Measurements from ENCODE around the gene TMEM141. TPM values are rescaled to one million over a fixed set of nuclear protein-coding genes. Genes with fewer than 3 reads are reported as not detected.
"Not testable (repeated sequence)": the region's sequence is repeated elsewhere in the genome, so short reads cannot be mapped to it uniquely, and the experiment has no call there.

TMEM141 gene
- total RNA-seq, 1 experiment from 2014 or later = 64.1 TPM

DNA sequence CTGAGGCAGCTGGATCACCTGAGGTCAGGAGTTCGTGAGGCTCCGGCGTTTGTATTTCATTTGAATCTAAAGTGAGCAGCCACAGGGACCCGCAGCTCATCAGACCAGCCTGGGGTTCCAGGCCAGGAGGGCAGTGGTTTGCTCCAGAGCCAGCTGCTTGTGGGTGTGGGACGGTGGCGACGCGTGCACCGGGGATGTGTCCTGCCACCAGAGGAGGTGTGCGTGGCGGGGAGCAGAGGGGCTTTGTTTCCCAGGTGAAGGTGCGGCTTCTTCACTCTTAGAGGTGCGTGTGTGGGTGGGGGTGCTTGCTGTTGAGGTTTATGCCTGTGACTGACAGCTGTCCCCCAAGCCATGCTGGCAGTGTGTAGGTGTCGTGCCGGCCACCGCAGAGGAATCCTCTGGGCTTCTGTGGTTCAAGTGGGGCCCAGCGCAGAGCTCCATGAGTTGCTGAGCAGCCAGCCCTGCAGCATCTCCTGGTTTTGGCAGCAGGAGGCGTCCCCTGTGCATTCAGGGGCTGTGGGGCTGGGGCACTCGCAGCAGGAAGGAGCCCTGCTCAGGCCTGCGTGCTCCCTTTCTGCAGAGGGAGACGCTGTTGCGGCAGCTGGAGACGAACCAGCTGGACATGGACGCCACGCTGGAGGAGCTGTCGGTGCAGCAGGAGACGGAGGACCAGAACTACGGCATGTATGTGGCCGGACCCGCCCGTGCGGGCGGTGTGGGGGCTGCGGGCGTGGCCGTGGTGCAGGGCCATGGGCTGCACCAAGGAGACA is 44.2 kb downstream of the TMEM141 start:
- no TSS peak for BruUV-seq (replicated peaks)
- Mint-ChIP-seq H3K4me3 (ENCODE audit: low read depth, unreplicated experiment) (no peak overlapping the region), H3K27me3 (ENCODE audit: unreplicated experiment) (no peaks in the 10 kb centered on the region), H3K27ac (ENCODE audit: unreplicated experiment) (no peak overlapping the region), H3K36me3 (ENCODE audit: insufficient read depth, unreplicated experiment) (peaks cover 15% of the 10 kb centered on the region), H3K4me1 (ENCODE audit: low read depth, unreplicated experiment) (peaks cover 8% of the 10 kb centered on the region), H3K9me3 (ENCODE audit: low read depth, unreplicated experiment) (no peaks in the 10 kb centered on the region)
- CTCF ChIA-PET = no interaction called here
- intact Hi-C loops (cut with micrococcal nuclease; ENCODE audit: unreplicated experiment) = no loop called here
- TF ChIP-seq, protein P1, sequence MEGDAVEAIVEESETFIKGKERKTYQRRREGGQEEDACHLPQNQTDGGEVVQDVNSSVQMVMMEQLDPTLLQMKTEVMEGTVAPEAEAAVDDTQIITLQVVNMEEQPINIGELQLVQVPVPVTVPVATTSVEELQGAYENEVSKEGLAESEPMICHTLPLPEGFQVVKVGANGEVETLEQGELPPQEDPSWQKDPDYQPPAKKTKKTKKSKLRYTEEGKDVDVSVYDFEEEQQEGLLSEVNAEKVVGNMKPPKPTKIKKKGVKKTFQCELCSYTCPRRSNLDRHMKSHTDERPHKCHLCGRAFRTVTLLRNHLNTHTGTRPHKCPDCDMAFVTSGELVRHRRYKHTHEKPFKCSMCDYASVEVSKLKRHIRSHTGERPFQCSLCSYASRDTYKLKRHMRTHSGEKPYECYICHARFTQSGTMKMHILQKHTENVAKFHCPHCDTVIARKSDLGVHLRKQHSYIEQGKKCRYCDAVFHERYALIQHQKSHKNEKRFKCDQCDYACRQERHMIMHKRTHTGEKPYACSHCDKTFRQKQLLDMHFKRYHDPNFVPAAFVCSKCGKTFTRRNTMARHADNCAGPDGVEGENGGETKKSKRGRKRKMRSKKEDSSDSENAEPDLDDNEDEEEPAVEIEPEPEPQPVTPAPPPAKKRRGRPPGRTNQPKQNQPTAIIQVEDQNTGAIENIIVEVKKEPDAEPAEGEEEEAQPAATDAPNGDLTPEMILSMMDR (IDR thresholded peaks at IDR 0.05; ENCODE audit: unreplicated experiment) = no peak
- no peak for DNase-seq

DNA sequence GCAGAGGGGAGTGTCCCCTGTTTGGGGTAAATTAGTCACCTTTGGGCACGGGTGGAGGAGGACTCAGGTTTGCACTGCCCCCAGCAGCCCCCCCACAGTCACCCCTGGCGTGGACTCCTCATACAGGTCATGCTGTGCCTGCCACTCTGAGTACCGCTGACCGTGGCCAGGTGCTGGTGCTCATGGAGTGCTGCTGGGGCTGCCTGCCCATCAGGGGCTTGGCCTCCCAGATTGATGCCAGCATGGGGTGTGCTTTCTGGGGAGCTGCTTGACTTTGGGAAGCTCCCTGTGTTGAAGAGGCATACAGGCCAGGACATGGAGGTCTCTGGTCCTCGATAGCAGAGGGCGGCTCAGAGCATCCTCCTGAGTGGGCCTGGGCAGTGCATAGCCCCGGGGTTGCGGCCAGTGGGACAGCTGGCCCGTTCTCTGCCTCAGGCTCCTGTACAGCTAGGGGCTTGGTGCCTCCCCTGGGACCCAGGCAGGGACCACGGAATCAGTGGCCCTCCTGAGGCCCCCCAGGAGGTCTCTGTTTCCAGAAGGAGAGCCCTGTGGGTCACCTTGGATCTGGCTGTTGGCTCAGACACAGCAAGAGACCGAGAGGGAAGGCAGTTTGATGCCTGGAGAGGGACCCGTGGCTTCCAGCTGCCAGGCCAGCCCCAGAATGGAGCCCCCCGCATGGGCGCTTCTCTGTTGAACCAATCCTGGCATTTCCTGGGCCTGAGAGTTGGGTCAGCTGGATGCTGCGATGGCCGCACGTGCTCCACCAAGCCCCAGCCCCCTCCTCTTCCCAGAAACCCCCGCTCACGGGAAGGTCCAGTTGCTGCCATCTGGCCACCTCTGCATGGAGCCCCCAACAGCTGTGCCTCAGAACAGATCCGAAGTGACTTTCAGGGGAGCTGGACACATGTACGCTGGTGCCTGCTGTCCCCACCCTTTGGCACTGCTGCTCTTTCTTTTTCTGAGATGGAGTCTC is 45.1 kb downstream of the TMEM141 start:
- no TSS peak for BruUV-seq (replicated peaks)
- Mint-ChIP-seq H3K36me3 (ENCODE audit: insufficient read depth, unreplicated experiment) (peaks cover 18% of the 10 kb centered on the region), H3K4me3 (ENCODE audit: low read depth, unreplicated experiment) (no peak overlapping the region), H3K9me3 (ENCODE audit: low read depth, unreplicated experiment) (no peaks in the 10 kb centered on the region), H3K27ac (ENCODE audit: unreplicated experiment) (no peak overlapping the region), H3K4me1 (ENCODE audit: low read depth, unreplicated experiment) (peaks cover 8% of the 10 kb centered on the region), H3K27me3 (ENCODE audit: unreplicated experiment) (no peaks in the 10 kb centered on the region)
- intact Hi-C loops (cut with micrococcal nuclease; ENCODE audit: unreplicated experiment) = no loop called here
- CTCF ChIA-PET = no interaction called here
- no peak for DNase-seq
- TF ChIP-seq, protein P1 (IDR thresholded peaks at IDR 0.05; ENCODE audit: unreplicated experiment) = no peak

DNA sequence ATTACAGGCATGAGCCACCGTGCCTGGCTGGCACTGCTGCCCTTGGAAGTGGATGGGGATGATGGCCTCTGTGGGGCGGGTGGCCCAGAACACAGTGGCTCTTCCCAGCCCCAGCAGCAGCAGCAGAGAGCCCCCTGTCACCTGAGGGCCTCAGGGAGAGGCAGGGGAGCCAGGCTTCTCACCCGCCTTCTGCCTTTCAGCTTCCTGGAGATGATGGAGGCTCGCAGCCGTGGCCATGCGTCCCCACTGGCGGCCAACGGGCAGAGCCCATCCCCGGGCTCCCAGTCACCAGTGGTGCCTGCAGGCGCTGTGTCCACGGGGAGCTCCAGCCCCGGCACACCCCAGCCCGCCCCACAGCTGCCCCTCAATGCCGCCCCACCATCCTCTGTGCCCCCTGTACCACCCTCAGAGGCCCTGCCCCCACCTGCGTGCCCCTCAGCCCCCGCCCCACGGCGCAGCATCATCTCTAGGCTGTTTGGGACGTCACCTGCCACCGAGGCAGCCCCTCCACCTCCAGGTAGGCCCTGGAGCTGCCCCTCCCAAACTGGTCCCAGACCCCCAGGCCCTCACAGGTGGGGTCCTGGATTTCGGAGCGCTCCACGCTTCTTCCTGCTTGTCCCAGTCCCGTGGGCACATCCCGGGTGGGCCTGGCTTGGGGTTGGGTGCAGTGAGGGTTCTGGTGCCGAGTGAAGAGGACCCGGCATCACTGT is 46.2 kb downstream of the TMEM141 start:
- intact Hi-C loops (cut with micrococcal nuclease; ENCODE audit: unreplicated experiment) = no loop called here
- CTCF ChIA-PET = no interaction called here
- H3K36me3 Mint-ChIP-seq (ENCODE audit: insufficient read depth, unreplicated experiment) = peaks cover 20% of the 10 kb centered on the region
- no peaks in the 10 kb centered on the region for H3K9me3 Mint-ChIP-seq (ENCODE audit: low read depth, unreplicated experiment)
- H3K27me3 Mint-ChIP-seq (ENCODE audit: unreplicated experiment) = no peaks in the 10 kb centered on the region
- H3K27ac Mint-ChIP-seq (ENCODE audit: unreplicated experiment) = no peak overlapping the region
- H3K4me1 Mint-ChIP-seq (ENCODE audit: low read depth, unreplicated experiment) = peaks cover 8% of the 10 kb centered on the region
- no peak overlapping the region for H3K4me3 Mint-ChIP-seq (ENCODE audit: low read depth, unreplicated experiment)
- no TSS peak for BruUV-seq (replicated peaks)
- DNase-seq = no peak
- TF ChIP-seq, protein P1 (IDR thresholded peaks at IDR 0.05; ENCODE audit: unreplicated experiment) = no peak

DNA sequence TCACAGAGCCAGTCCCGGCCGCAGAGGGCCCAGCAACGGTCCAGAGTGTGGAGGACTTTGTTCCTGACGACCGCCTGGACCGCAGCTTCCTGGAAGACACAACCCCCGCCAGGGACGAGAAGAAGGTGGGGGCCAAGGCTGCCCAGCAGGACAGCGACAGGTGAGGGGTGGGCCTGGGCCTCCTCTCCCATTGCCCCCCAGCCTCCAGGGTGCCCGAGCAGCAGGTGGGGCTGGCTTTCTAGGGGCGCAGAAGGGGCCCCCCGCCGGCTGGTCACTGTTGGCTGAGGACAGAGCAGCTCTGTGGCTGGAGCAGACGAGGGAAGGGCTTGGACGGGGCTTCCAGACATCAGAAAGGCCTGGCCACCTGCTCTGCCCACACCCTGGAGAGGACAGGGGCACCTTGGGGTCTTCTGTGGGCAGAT is 46.7 kb downstream of the TMEM141 start:
- peaks cover 22% of the 10 kb centered on the region for H3K36me3 Mint-ChIP-seq (ENCODE audit: insufficient read depth, unreplicated experiment)
- DNase-seq; H3K27ac Mint-ChIP-seq (ENCODE audit: unreplicated experiment); H3K4me3 Mint-ChIP-seq (ENCODE audit: low read depth, unreplicated experiment); H3K27me3 Mint-ChIP-seq (ENCODE audit: unreplicated experiment); intact Hi-C loops (cut with micrococcal nuclease; ENCODE audit: unreplicated experiment); BruUV-seq (replicated peaks); H3K9me3 Mint-ChIP-seq (ENCODE audit: low read depth, unreplicated experiment); CTCF ChIA-PET; H3K4me1 Mint-ChIP-seq (ENCODE audit: low read depth, unreplicated experiment): not testable (repeated sequence)
